HG03460 (cell line): Measurements from ENCODE around the gene OXCT1.
A peak's percentile ranks its signal among the peaks of the same experiment; 100 is the strongest.
"Not testable (repeated sequence)": the region's sequence is repeated elsewhere in the genome, so short reads cannot be mapped to it uniquely, and the experiment has no call there.

ENCODE experiments used
- ATAC-seq: cut with Tn5 transposase; IDR thresholded peaks from one replicate; pipeline ENCODE4 v1.9.1; 2021; ENCODE audit not compliant: unreplicated experiment

OXCT1 gene

GRCh38 chr5:41728281-41728680 is 141.9 kb downstream of the OXCT1 start:
- ATAC-seq: no peak

GRCh38 chr5:41722359-41722950 is 147.8 kb downstream of the OXCT1 start:
- no peak for ATAC-seq

- no peak for ATAC-seq
Measured at GRCh38 chr5:41721516-41721915, 148.7 kb downstream of the OXCT1 start.

GRCh38 chr5:41716382-41716781 is 153.8 kb downstream of the OXCT1 start:
- ATAC-seq: no peak

GRCh38 chr5:41714446-41714845 is 155.8 kb downstream of the OXCT1 start:
- not testable (repeated sequence) for ATAC-seq

- peak; percentile 22 for ATAC-seq
Measured at GRCh38 chr5:41708604-41708940, 161.7 kb downstream of the OXCT1 start.

GRCh38 chr5:41707853-41708603 is 162.2 kb downstream of the OXCT1 start:
- peak; percentile 81 for ATAC-seq

- ATAC-seq: peak; percentile 84
Measured at GRCh38 chr5:41695920-41696582, 174.2 kb downstream of the OXCT1 start.

GRCh38 chr5:41686767-41687166 is 183.5 kb downstream of the OXCT1 start:
- ATAC-seq: no peak

- no peak for ATAC-seq
Measured at GRCh38 chr5:41686191-41686590, 184.0 kb downstream of the OXCT1 start.

- peak; percentile 77 for ATAC-seq
Measured at GRCh38 chr5:41683181-41683580, 187.0 kb downstream of the OXCT1 start.

- no peak for ATAC-seq
Measured at GRCh38 chr5:41682641-41683040, 187.6 kb downstream of the OXCT1 start.

- ATAC-seq: no peak
Measured at GRCh38 chr5:41681840-41682239, 188.4 kb downstream of the OXCT1 start.
